ENCODE measurements around the gene RTP5. TPM values are rescaled to one million over a fixed set of nuclear protein-coding genes. Genes with fewer than 3 reads are reported as not detected.

Gene RTP5
- polyA plus RNA-seq, 3 donors: 0.10 TPM; not detected in 2

GRCh38 chr2:241842067-241842415, 27.5 kb upstream of the RTP5 start:
- H3K27ac ChIP-seq (ENCODE audit: low read depth, low read length): no peak overlapping the region
- 81 to 86% (median 82%) methylated on average over 11 of the region's 11 CpGs for WGBS, 3 donors

GRCh38 chr2:241842620-241843211, 26.8 kb upstream of the RTP5 start:
- WGBS, 3 donors: 30 to 58% (median 32%) methylated on average over 28 to 29 of the region's 29 CpGs
- H3K27ac ChIP-seq (ENCODE audit: low read depth, low read length): no peak overlapping the region

- WGBS, 3 donors: 40 to 83% (median 51%) methylated on average over 32 to 52 of the region's 52 CpGs
- H3K27ac ChIP-seq (ENCODE audit: low read depth, low read length): peak overlapping the region; percentile 61
These were observed 26.0 kb upstream of the RTP5 start for GRCh38 chr2:241843321-241844065.

GRCh38 chr2:241844066-241844728, 25.3 kb upstream of the RTP5 start:
- 4 to 7% (median 5%) methylated on average over 50 to 58 of the region's 65 CpGs for WGBS, 3 donors
- H3K27ac ChIP-seq (ENCODE audit: low read depth, low read length): no peak overlapping the region

GRCh38 chr2:241844831-241845578, 24.5 kb upstream of the RTP5 start:
- no peak overlapping the region for H3K27ac ChIP-seq (ENCODE audit: low read depth, low read length)
- 63 to 89% (median 82%) methylated on average over 37 of the region's 37 CpGs for whole genome bisulfite sequencing, 3 donors

- 88 to 90% (median 89%) methylated on average over 22 of the region's 22 CpGs for WGBS, 3 donors
- no peak overlapping the region for H3K27ac ChIP-seq (ENCODE audit: low read depth, low read length)
These were observed 23.1 kb upstream of the RTP5 start for GRCh38 chr2:241846406-241846805.

- no peak overlapping the region for H3K27ac ChIP-seq (ENCODE audit: low read depth, low read length)
- 87 to 92% (median 91%) methylated on average over 39 of the region's 39 CpGs for WGBS, 3 donors
These were observed 20.5 kb upstream of the RTP5 start for GRCh38 chr2:241848761-241849615.

- no peak overlapping the region for H3K27ac ChIP-seq (ENCODE audit: low read depth, low read length)
- 85 to 92% (median 86%) methylated on average over 15 to 16 of the region's 16 CpGs for WGBS, 3 donors
These were observed 19.6 kb upstream of the RTP5 start for GRCh38 chr2:241849616-241850543.

GRCh38 chr2:241850544-241851324, 18.8 kb upstream of the RTP5 start:
- WGBS, 3 donors: 91 to 93% (median 92%) methylated on average over 26 to 27 of the region's 27 CpGs
- no peak overlapping the region for H3K27ac ChIP-seq (ENCODE audit: low read depth, low read length)

GRCh38 chr2:241851325-241852115, 18.0 kb upstream of the RTP5 start:
- H3K27ac ChIP-seq (ENCODE audit: low read depth, low read length): no peak overlapping the region
- WGBS, 3 donors: 89 to 95% (median 94%) methylated on average over 24 to 26 of the region's 26 CpGs

- no peak overlapping the region for H3K27ac ChIP-seq (ENCODE audit: low read depth, low read length)
- WGBS, 3 donors: 90 to 95% (median 93%) methylated on average over 37 to 39 of the region's 39 CpGs
These were observed 17.2 kb upstream of the RTP5 start for GRCh38 chr2:241852116-241852980.

- 89 to 93% (median 92%) methylated on average over 10 of the region's 10 CpGs for WGBS, 3 donors
- no peak overlapping the region for H3K27ac ChIP-seq (ENCODE audit: low read depth, low read length)
These were observed 16.4 kb upstream of the RTP5 start for GRCh38 chr2:241852981-241853631.

- H3K27ac ChIP-seq (ENCODE audit: low read depth, low read length): no peak overlapping the region
- WGBS, 3 donors: 82 to 86% (median 83%) methylated on average over 27 of the region's 27 CpGs
These were observed 15.7 kb upstream of the RTP5 start for GRCh38 chr2:241853651-241854341.
